Smooth muscle cell (in vitro differentiated cells): ENCODE results near the gene RGS3. TPM values are rescaled to one million over a fixed set of nuclear protein-coding genes. Genes with fewer than 3 reads are reported as not detected.
A peak's percentile ranks its signal among the peaks of the same experiment; 100 is the strongest.
"Not testable (repeated sequence)": the region's sequence is repeated elsewhere in the genome, so short reads cannot be mapped to it uniquely, and the experiment has no call there.

Experiments
- DNase-seq: peaks from one replicate; lab custom pipeline; 2025; ENCODE audit not compliant: unreplicated experiment; lab: John Stamatoyannopoulos, UW
- H2AFZ ChIP-seq: fragments of 200-600 bp; sonication (generic); 2 replicates; pipeline ENCODE4 v1.6.0; 2016; ENCODE audit warnings: antibody characterized with exemption, low read depth, mild to moderate bottlenecking
- H3F3A ChIP-seq: fragments of 200-600 bp; sonication (generic); 2 replicates; pipeline ENCODE4 v1.6.0; 2017; ENCODE audit warnings: antibody characterized with exemption, low read depth
- H3K27ac ChIP-seq: fragments of 200-600 bp; sonication (generic); 2 replicates; pipeline ENCODE4 v1.5.1; 2016; ENCODE audit warnings: low read depth, mild to moderate bottlenecking
- H3K27me3 ChIP-seq: fragments of 200-600 bp; sonication (generic); 2 replicates; pipeline ENCODE4 v1.6.1; 2016; ENCODE audit warnings: low read depth, mild to moderate bottlenecking
- H3K36me3 ChIP-seq: fragments of 200-600 bp; sonication (generic); 2 replicates; pipeline ENCODE4 v1.5.1; 2016; ENCODE audit warnings: low read depth
- H3K4me1 ChIP-seq: fragments of 200-600 bp; sonication (generic); 2 replicates; pipeline ENCODE4 v1.5.1; 2016; ENCODE audit warnings: low read depth
- H3K4me2 ChIP-seq: fragments of 200-600 bp; sonication (generic); 2 replicates; pipeline ENCODE4 v1.6.0; 2016; ENCODE audit warnings: mild to moderate bottlenecking
- H3K4me3 ChIP-seq: fragments of 200-600 bp; sonication (generic); 2 replicates; pipeline ENCODE4 v1.5.1; 2016; ENCODE audit warnings: mild to moderate bottlenecking
- H3K79me2 ChIP-seq: fragments of 200-600 bp; sonication (generic); 2 replicates; pipeline ENCODE4 v1.6.0; 2016; ENCODE audit warnings: low read depth, mild to moderate bottlenecking
- H3K9ac ChIP-seq: fragments of 200-600 bp; sonication (generic); 2 replicates; pipeline ENCODE4 v1.6.0; 2016; ENCODE audit warnings: low read depth
- H3K9me3 ChIP-seq: fragments of 200-600 bp; sonication (generic); replicated peaks from 2 replicates; pipeline ENCODE4 v1.5.1; 2016; ENCODE audit warnings: low read depth
- H4K20me1 ChIP-seq: fragments of 200-600 bp; sonication (generic); 2 replicates; pipeline ENCODE4 v1.6.0; 2016; ENCODE audit warnings: low read depth
- CTCF ChIP-seq: fragments of 200-600 bp; sonication (generic); IDR thresholded peaks from 2 replicates; pipeline ENCODE4 v1.5.1; 2017; ENCODE audit warnings: borderline replicate concordance, mild to moderate bottlenecking, antibody characterized with exemption; ENCODE audit not compliant: insufficient read depth, poor library complexity, severe bottlenecking
- WGBS: methylation state at CpG from one replicate; pipeline ENCODE4 v1.1.7; 2016; ENCODE audit warnings: low lambda C conversion rate; 5-methylcytosine and 5-hydroxymethylcytosine counted together
- polyA plus RNA-seq: library from polyadenylated mRNA; unstranded; fragments of >200 nt; fragmentation: Nextera tagmentation; extraction: Ambion mirVana; gene quantifications from 2 replicates; pipeline ENCODE4 v1.2.1, GENCODE V29; 2016
- total RNA-seq: library from RNA; depleted of rRNA; stranded (reverse); fragments of >200 nt; gene quantifications from 2 replicates; pipeline ENCODE4 v1.2.3, GENCODE V29; 2014

The RGS3 gene
- total and polyA plus RNA-seq, 2 experiments from 2014 or later = 43.8 to 108 TPM

DNA sequence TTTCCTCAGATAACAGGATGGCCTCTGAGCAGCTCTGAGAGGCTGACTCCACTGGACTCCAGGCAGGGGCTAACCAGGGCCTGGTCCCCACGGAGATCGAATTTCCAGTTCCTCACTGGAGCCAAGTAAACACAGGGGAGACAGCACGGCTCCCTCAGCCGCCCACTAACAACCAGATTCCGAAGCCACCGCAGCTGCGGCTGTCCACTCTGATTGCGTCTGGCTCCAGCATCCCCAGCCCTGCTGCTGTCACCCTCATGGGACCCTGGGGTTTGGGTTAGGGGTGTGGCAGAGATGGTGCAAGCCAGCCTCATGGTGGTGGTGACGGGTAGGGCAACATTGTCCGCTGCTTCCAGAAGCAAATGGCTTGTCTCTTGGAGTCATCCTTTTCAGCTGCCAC lies 172.6 kb downstream of the RGS3 start:
- H3K9ac ChIP-seq = no peak overlapping the region
- no peak for TF ChIP-seq CTCF
- no peaks in the 10 kb centered on the region for H3K79me2 ChIP-seq
- peaks cover 25% of the 10 kb centered on the region for H3K4me1 ChIP-seq
- no peak overlapping the region for H2AFZ ChIP-seq
- H3K9me3 ChIP-seq = no peaks in the 10 kb centered on the region
- H3K27ac ChIP-seq = peak overlapping the region; percentile 68
- no peaks in the 10 kb centered on the region for H3K36me3 ChIP-seq
- no peaks in the 10 kb centered on the region for H4K20me1 ChIP-seq
- H3K4me3 ChIP-seq = no peak overlapping the region
- no peak for DNase-seq
- peak overlapping the region; percentile 44 for H3K4me2 ChIP-seq
- peaks cover 10% of the 10 kb centered on the region for H3F3A ChIP-seq
- 30% methylated on average over 10 of the region's 10 CpGs for WGBS
- H3K27me3 ChIP-seq = no peaks in the 10 kb centered on the region

GRCh38 chr9:113636693-113637092 lies 173.2 kb downstream of the RGS3 start:
- Histone ChIP-seq H3K27ac (peak overlapping the region; percentile 68), H3K36me3 (no peaks in the 10 kb centered on the region), H3K9me3 (no peaks in the 10 kb centered on the region), H3K27me3 (no peaks in the 10 kb centered on the region), H3K4me3 (no peak overlapping the region), H3K79me2 (no peaks in the 10 kb centered on the region), H3K4me1 (peaks cover 25% of the 10 kb centered on the region), H4K20me1 (no peaks in the 10 kb centered on the region), H3K9ac (no peak overlapping the region), H3F3A (peaks cover 10% of the 10 kb centered on the region), H3K4me2 (peak overlapping the region; percentile 44), H2AFZ (no peak overlapping the region)
- 79% methylated on average over 6 of the region's 6 CpGs for WGBS
- no peak for TF ChIP-seq CTCF
- DNase-seq = no peak

- Histone ChIP-seq H3K9me3 (no peaks in the 10 kb centered on the region), H3K27me3 (no peaks in the 10 kb centered on the region), H3K4me1 (peaks cover 25% of the 10 kb centered on the region), H3K27ac (no peak overlapping the region), H3K9ac (no peak overlapping the region), H3K4me3 (no peak overlapping the region), H4K20me1 (no peaks in the 10 kb centered on the region), H2AFZ (no peak overlapping the region), H3F3A (peaks cover 4% of the 10 kb centered on the region), H3K79me2 (no peaks in the 10 kb centered on the region), H3K4me2 (no peak overlapping the region), H3K36me3 (no peaks in the 10 kb centered on the region)
- WGBS = 70% methylated on average over 7 of the region's 7 CpGs
- no peak for DNase-seq
- TF ChIP-seq CTCF = no peak
Observed at GRCh38 chr9:113638490-113638889, 175.0 kb downstream of the RGS3 start.

DNA sequence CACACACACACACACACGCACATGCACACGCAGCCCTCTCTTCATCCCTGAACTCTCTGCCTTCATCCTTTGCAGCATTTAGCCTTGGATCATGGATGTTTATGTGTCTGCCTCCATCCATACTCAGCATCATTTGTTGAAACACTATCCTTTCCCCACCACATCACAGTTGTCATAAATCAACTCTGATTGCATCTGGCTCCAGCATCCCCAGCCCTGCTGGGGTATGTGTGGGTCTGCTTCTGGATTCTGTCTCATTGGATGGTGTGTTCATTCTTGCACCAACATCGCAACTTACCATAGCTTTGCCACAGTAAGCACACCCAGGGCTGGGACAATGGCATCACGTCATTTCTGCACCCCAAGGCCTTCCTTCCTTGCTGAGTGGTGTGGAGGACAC lies 175.4 kb downstream of the RGS3 start:
- DNase-seq = no peak

DNA sequence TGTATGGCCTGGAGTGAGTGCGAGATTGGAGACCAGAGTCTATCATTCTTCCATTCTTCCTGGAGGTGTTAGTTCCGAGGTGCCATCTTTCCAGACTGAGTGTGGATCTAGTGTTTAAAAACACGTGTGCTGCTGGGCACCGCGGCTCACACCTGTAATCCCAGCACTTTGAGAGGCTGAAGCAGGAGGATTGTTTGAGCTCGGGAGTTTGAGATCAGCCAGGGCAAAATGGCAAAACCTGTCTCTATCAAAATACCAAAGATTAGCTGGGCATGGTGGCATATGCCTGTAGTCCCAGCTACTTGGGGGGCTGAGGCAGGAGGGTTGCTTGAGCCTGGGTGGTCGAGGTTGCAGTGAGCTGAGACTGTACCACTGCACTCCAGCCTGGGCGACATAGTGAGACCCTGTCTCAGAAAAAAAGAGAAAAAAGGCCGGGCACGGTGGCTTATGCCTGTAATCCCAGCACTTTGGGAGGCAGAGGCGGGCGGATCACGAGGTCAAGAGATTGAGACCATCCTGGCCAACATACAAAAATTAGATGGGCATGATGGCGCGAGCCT lies 176.0 kb downstream of the RGS3 start:
- not testable (repeated sequence) for H3K36me3 ChIP-seq, H3F3A ChIP-seq, H3K4me3 ChIP-seq, H2AFZ ChIP-seq, DNase-seq, H3K9ac ChIP-seq, H3K27ac ChIP-seq, H3K9me3 ChIP-seq, H3K27me3 ChIP-seq, H3K4me2 ChIP-seq, H3K79me2 ChIP-seq, H4K20me1 ChIP-seq
- 88% methylated on average over 13 of the region's 15 CpGs for WGBS
- peaks cover 17% of the 10 kb centered on the region for H3K4me1 ChIP-seq

More for the DNA sequence above, 175.4 kb downstream of the RGS3 start:
- no peaks in the 10 kb centered on the region for H3K36me3 ChIP-seq
- H3K9me3 ChIP-seq = no peaks in the 10 kb centered on the region
- peaks cover 4% of the 10 kb centered on the region for H3F3A ChIP-seq
- no peaks in the 10 kb centered on the region for H3K27me3 ChIP-seq
- no peak overlapping the region for H3K4me3 ChIP-seq
- no peak overlapping the region for H3K27ac ChIP-seq
- H3K79me2 ChIP-seq = no peaks in the 10 kb centered on the region
- no peak overlapping the region for H2AFZ ChIP-seq
- TF ChIP-seq CTCF = no peak
- H3K4me1 ChIP-seq = peaks cover 23% of the 10 kb centered on the region
- no peak overlapping the region for H3K4me2 ChIP-seq
- no peak overlapping the region for H3K9ac ChIP-seq
- WGBS = 85% methylated on average over 4 of the region's 4 CpGs
- no peaks in the 10 kb centered on the region for H4K20me1 ChIP-seq
